H9 (cell line): ENCODE data around the gene BRSK2. TPM values are rescaled to one million over a fixed set of nuclear protein-coding genes. Genes with fewer than 3 reads are reported as not detected.

Source experiments
- DNase-seq: peaks from one replicate; pipeline ENCODE4 v3.0.0-alpha.2; 2017
- H2AFZ ChIP-seq: one replicate; pipeline ENCODE4 v1.6.1; 2013; ENCODE audit warnings: mild to moderate bottlenecking, low read length, control low read depth, moderate library complexity
- H2AK5ac ChIP-seq: 2 replicates; pipeline ENCODE4 v1.6.1; 2013; ENCODE audit warnings: low read length, control low read depth, mixed read lengths; ENCODE audit not compliant: insufficient read length
- H2BK120ac ChIP-seq: one replicate; pipeline ENCODE4 v1.6.1; 2013; ENCODE audit warnings: low read depth, mild to moderate bottlenecking, low read length, control low read depth, inconsistent platforms; ENCODE audit not compliant: poor library complexity, severe bottlenecking
- H2BK12ac ChIP-seq: 2 replicates; pipeline ENCODE4 v1.6.1; 2013; ENCODE audit warnings: low read length, control low read depth, mixed read lengths, low read depth; ENCODE audit not compliant: insufficient read length
- H2BK15ac ChIP-seq: 2 replicates; pipeline ENCODE4 v1.6.1; 2013; ENCODE audit warnings: low read depth, low read length, control low read depth
- H2BK20ac ChIP-seq: one replicate; pipeline ENCODE4 v1.6.1; 2013; ENCODE audit warnings: low read depth, mild to moderate bottlenecking, low read length, control low read depth, inconsistent platforms; ENCODE audit not compliant: poor library complexity, severe bottlenecking
- H2BK5ac ChIP-seq: 2 replicates; pipeline ENCODE4 v1.6.1; 2013; ENCODE audit warnings: low read length, control low read depth, mixed read lengths; ENCODE audit not compliant: insufficient read length
- H3K14ac ChIP-seq: 2 replicates; pipeline ENCODE4 v1.6.1; 2013; ENCODE audit warnings: low read length, control low read depth; ENCODE audit not compliant: insufficient read depth
- H3K18ac ChIP-seq: 2 replicates; pipeline ENCODE4 v1.6.1; 2013; ENCODE audit warnings: low read depth, mild to moderate bottlenecking, mixed read lengths, low read length, control low read depth; ENCODE audit not compliant: insufficient read length
- H3K23ac ChIP-seq: 2 replicates; pipeline ENCODE4 v1.6.1; 2013; ENCODE audit warnings: low read length, control low read depth, mixed read lengths, low read depth; ENCODE audit not compliant: insufficient read length
- H3K23me2 ChIP-seq: 2 replicates; pipeline ENCODE4 v1.6.1; 2013; ENCODE audit warnings: low read depth, mild to moderate bottlenecking, mixed read lengths, low read length, control low read depth; ENCODE audit not compliant: insufficient read length, poor library complexity, severe bottlenecking
- H3K27ac ChIP-seq: 2 replicates; pipeline ENCODE4 v1.5.1; 2013; ENCODE audit warnings: low read length, control low read depth, mixed read lengths, low read depth; ENCODE audit not compliant: insufficient read length
- H3K27me3 ChIP-seq: 2 replicates; pipeline ENCODE4 v1.6.1; 2013; ENCODE audit warnings: low read length, control low read depth, inconsistent platforms; ENCODE audit not compliant: insufficient read depth
- H3K4ac ChIP-seq: 2 replicates; pipeline ENCODE4 v1.6.1; 2013; ENCODE audit warnings: low read depth, mild to moderate bottlenecking, control low read depth, inconsistent platforms, low read length, moderate library complexity
- H3K4me1 ChIP-seq: 2 replicates; pipeline ENCODE4 v1.6.1; 2013; ENCODE audit warnings: low read length, control low read depth, inconsistent platforms; ENCODE audit not compliant: insufficient read depth
- H3K4me2 ChIP-seq: 2 replicates; pipeline ENCODE4 v1.6.1; 2013; ENCODE audit warnings: low read length, control low read depth, mixed read lengths; ENCODE audit not compliant: insufficient read length, insufficient read depth
- H3K56ac ChIP-seq: 2 replicates; pipeline ENCODE4 v1.6.1; 2013; ENCODE audit warnings: low read depth, mild to moderate bottlenecking, mixed read lengths, low read length, control low read depth; ENCODE audit not compliant: insufficient read length
- H3K79me1 ChIP-seq: 2 replicates; pipeline ENCODE4 v1.6.1; 2013; ENCODE audit warnings: low read depth, mild to moderate bottlenecking, moderate library complexity, low read length, control low read depth, inconsistent platforms; ENCODE audit not compliant: insufficient read depth, poor library complexity, severe bottlenecking
- H3K79me2 ChIP-seq: 2 replicates; pipeline ENCODE4 v1.6.1; 2013; ENCODE audit warnings: low read length, control low read depth, inconsistent platforms; ENCODE audit not compliant: insufficient read depth
- H3K9ac ChIP-seq: 2 replicates; pipeline ENCODE4 v1.6.1; 2013; ENCODE audit warnings: low read length, control low read depth, mixed read lengths; ENCODE audit not compliant: insufficient read length; ENCODE audit errors: extremely low read depth
- H3K9me3 ChIP-seq: one replicate; pipeline ENCODE4 v1.6.1; 2013; ENCODE audit warnings: low read depth, low read length, inconsistent platforms; ENCODE audit not compliant: control insufficient read depth
- H3T11ph ChIP-seq: one replicate; pipeline ENCODE4 v1.6.1; 2013; ENCODE audit warnings: mild to moderate bottlenecking, low read length, control low read depth, inconsistent platforms
- H4K20me1 ChIP-seq: one replicate; pipeline ENCODE4 v1.6.1; 2013; ENCODE audit not compliant: control insufficient read depth, insufficient read length, insufficient read depth
- H4K5ac ChIP-seq: 2 replicates; pipeline ENCODE4 v1.6.1; 2013; ENCODE audit warnings: low read depth, mild to moderate bottlenecking, mixed read lengths, low read length, control low read depth; ENCODE audit not compliant: insufficient read length
- H4K8ac ChIP-seq: replicated peaks from 2 replicates; pipeline ENCODE4 v1.6.1; 2013; ENCODE audit warnings: low read length, control low read depth, mixed read lengths, low read depth; ENCODE audit not compliant: insufficient read length
- H4K91ac ChIP-seq: 2 replicates; pipeline ENCODE4 v1.6.1; 2013; ENCODE audit warnings: low read depth, mild to moderate bottlenecking, moderate library complexity, mixed read lengths, low read length, control low read depth; ENCODE audit not compliant: insufficient read length
- H3K27ac Mint-ChIP-seq, 3 experiments: 2 replicates in 2 of 3; 3 replicates in 1 of 3; pipeline ENCODE4 v1.8.0; 2020 to 2021; ENCODE audit warnings: mixed read lengths in 3 of 3, mild to moderate bottlenecking in 1 of 3, moderate library complexity in 1 of 3
- H3K27me3 Mint-ChIP-seq: 2 replicates; pipeline ENCODE4 v1.8.0; 2021; ENCODE audit warnings: low read depth, mild to moderate bottlenecking, moderate library complexity, mixed read lengths
- H3K36me3 Mint-ChIP-seq, 3 experiments: 2 replicates in 2 of 3; 3 replicates in 1 of 3; pipeline ENCODE4 v1.8.0; 2020 to 2021; ENCODE audit warnings: low read depth in 3 of 3, mixed read lengths in 3 of 3; ENCODE audit not compliant: insufficient read depth in 1 of 3
- H3K4me1 Mint-ChIP-seq, 2 experiments: 2 replicates each; pipeline ENCODE4 v1.8.0; 2020; ENCODE audit warnings: mixed read lengths in 2 of 2
- H3K4me3 Mint-ChIP-seq, 2 experiments: 2 replicates in 1 of 2; 3 replicates in 1 of 2; pipeline ENCODE4 v1.8.0; 2020 to 2021; ENCODE audit warnings: mild to moderate bottlenecking in 2 of 2, mixed read lengths in 2 of 2, moderate library complexity in 1 of 2
- H3K9me3 Mint-ChIP-seq, 2 experiments: 2 replicates in 1 of 2; 3 replicates in 1 of 2; pipeline ENCODE4 v1.8.0; 2020; ENCODE audit warnings: mild to moderate bottlenecking in 2 of 2, mixed read lengths in 2 of 2, moderate library complexity in 1 of 2
- CTCF ChIP-seq: fragments of 200-600 bp; sonication (generic); conservative IDR thresholded peaks from 3 replicates; pipeline ENCODE4 v1.8.0; 2021; ENCODE audit warnings: antibody characterized with exemption, mild to moderate bottlenecking
- WGBS: extraction: QIAGEN DNeasy Blood & Tissue Kit; methylation state at CpG from one replicate; pipeline ENCODE4 v1.1.7; 2013; ENCODE audit warnings: missing lambda C conversion rate, low lambda C conversion rate, mixed read lengths; ENCODE audit not compliant: insufficient read length; ENCODE audit errors: extremely low coverage; 5-methylcytosine and 5-hydroxymethylcytosine counted together
- total RNA-seq: library from RNA; stranded (reverse); gene quantifications from 2 replicates; pipeline ENCODE4 v1.2.1, GENCODE V29; 2021

Gene BRSK2
- total RNA-seq, 1 experiment from 2014 or later, result 28.4 TPM

GRCh38 chr11:1508986-1509385, 119.3 kb downstream of the BRSK2 start:
- Histone ChIP-seq H2BK5ac (no peak overlapping the region), H3K4ac (no peak overlapping the region), H3K9me3 (no peaks in the 10 kb centered on the region), H2BK12ac (no peak overlapping the region), H3K79me2 (no peaks in the 10 kb centered on the region; the same call in 1 of the 2 replicates), H3K27me3 (no peaks in the 10 kb centered on the region), H3K14ac (no peak overlapping the region), H3K4me2 (no peak overlapping the region), H2AK5ac (no peak overlapping the region), H3K18ac (no peak overlapping the region), H3T11ph (no peak overlapping the region), H4K20me1 (no peaks in the 10 kb centered on the region), H2BK20ac (no peak overlapping the region), H3K9ac (no peak overlapping the region), H3K56ac (no peak overlapping the region), H3K79me1 (no peaks in the 10 kb centered on the region), H3K27ac (no peak overlapping the region), H3K23me2 (no peaks in the 10 kb centered on the region), H2BK120ac (no peak overlapping the region), H2AFZ (no peak overlapping the region), H4K91ac (no peak overlapping the region), H4K5ac (no peak overlapping the region), H3K4me1 (peaks cover 5% of the 10 kb centered on the region; the same call in 1 of the 2 replicates), H2BK15ac (no peak overlapping the region), H4K8ac (no peak overlapping the region), H3K23ac (no peak overlapping the region)
- no peak for DNase-seq
- no CpG with 5 or more reads among the region's 10 CpGs for WGBS
- no peaks in the 10 kb centered on the region for H3K9me3 Mint-ChIP-seq
- H3K36me3 Mint-ChIP-seq, result no peaks in the 10 kb centered on the region
- peaks cover 22 to 46% of the 10 kb centered on the region in 2 experiments for H3K4me1 Mint-ChIP-seq
- H3K27me3 Mint-ChIP-seq, result no peaks in the 10 kb centered on the region
- H3K4me3 Mint-ChIP-seq, result no peak overlapping the region
- peak overlapping the region; percentile 8 to 81 (median 23); a peak in 2 of 7 replicates for H3K27ac Mint-ChIP-seq
- TF ChIP-seq CTCF, result no peak
